Mucosa of rectum (tissue), 2 donors: ENCODE results near the gene SPON2.
A peak's percentile ranks its signal among the peaks of the same experiment; 100 is the strongest.

ENCODE experiments used
- H3K27ac ChIP-seq, 2 donors: one replicate each; pipeline ENCODE4 v1.7.0; 2013; ENCODE audit warnings: inconsistent platforms in 2 of 2, low read depth in 2 of 2, low read length in 2 of 2
- H3K27me3 ChIP-seq, 2 donors: one replicate each; pipeline ENCODE4 v1.7.0; 2013; ENCODE audit warnings: low read length in 2 of 2; ENCODE audit not compliant: control insufficient read depth in 2 of 2, insufficient read depth in 2 of 2
- H3K36me3 ChIP-seq, 2 donors: one replicate each; pipeline ENCODE4 v1.7.0; 2013; ENCODE audit warnings: low read length in 2 of 2; ENCODE audit not compliant: control insufficient read depth in 2 of 2, insufficient read depth in 2 of 2
- H3K4me1 ChIP-seq, 2 donors: one replicate each; pipeline ENCODE4 v1.7.0; 2013; ENCODE audit warnings: low read length in 2 of 2, mild to moderate bottlenecking in 1 of 2; ENCODE audit not compliant: control insufficient read depth in 2 of 2, insufficient read depth in 2 of 2
- H3K4me3 ChIP-seq, 2 donors: one replicate each; pipeline ENCODE4 v1.7.0; 2013; ENCODE audit warnings: low read length in 2 of 2
- H3K9ac ChIP-seq, 2 donors: one replicate each; pipeline ENCODE4 v1.7.0; 2013; ENCODE audit warnings: low read length in 2 of 2, low read depth in 1 of 2, mild to moderate bottlenecking in 1 of 2
- H3K9me3 ChIP-seq, 2 donors: one replicate each; pipeline ENCODE4 v1.7.0; 2013; ENCODE audit warnings: low read length in 2 of 2; ENCODE audit not compliant: control insufficient read depth in 2 of 2
- donor health status: healthy.
- donor health status: Normal muscosa, but diverticular disease.

Gene SPON2

GRCh38 chr4:1195109-1195671 is 22.8 kb upstream of the SPON2 start:
- Histone ChIP-seq H3K4me1 (peaks cover 20% of the 10 kb centered on the region in 2 donors), H3K4me3 (no peak overlapping the region), H3K9ac (no peak overlapping the region)

GRCh38 chr4:1194010-1194900 is 21.9 kb upstream of the SPON2 start:
- Histone ChIP-seq H3K9ac (peak overlapping the region in 1 of 2 donors; percentile 59), H3K4me1 (peaks cover 20% of the 10 kb centered on the region in 2 donors), H3K27ac (peak overlapping the region; percentile 68 to 71), H3K36me3 (peaks cover 5 to 6% of the 10 kb centered on the region in 2 donors), H3K27me3 (no peaks in the 10 kb centered on the region), H3K4me3 (peak overlapping the region in 1 of 2 donors; percentile 23), H3K9me3 (no peaks in the 10 kb centered on the region)

More at GRCh38 chr4:1195109-1195671, 22.8 kb upstream of the SPON2 start:
- Histone ChIP-seq H3K27me3 (no peaks in the 10 kb centered on the region), H3K27ac (peak overlapping the region in 1 of 2 donors; percentile 7), H3K36me3 (peaks cover 5 to 6% of the 10 kb centered on the region in 2 donors), H3K9me3 (no peaks in the 10 kb centered on the region)

GRCh38 chr4:1193206-1194009 is 21.0 kb upstream of the SPON2 start:
- H3K4me1 ChIP-seq, result peaks cover 20% of the 10 kb centered on the region in 2 donors
- H3K9ac ChIP-seq, result peak overlapping the region in 1 of 2 donors; percentile 59
- no peaks in the 10 kb centered on the region for H3K9me3 ChIP-seq
- H3K36me3 ChIP-seq, result peaks cover 5 to 6% of the 10 kb centered on the region in 2 donors
- no peaks in the 10 kb centered on the region for H3K27me3 ChIP-seq
- no peak overlapping the region for H3K4me3 ChIP-seq
- H3K27ac ChIP-seq, result peak overlapping the region; percentile 77 to 84

GRCh38 chr4:1192493-1193205 is 20.3 kb upstream of the SPON2 start:
- no peaks in the 10 kb centered on the region for H3K27me3 ChIP-seq

GRCh38 chr4:1192091-1192492 is 19.7 kb upstream of the SPON2 start:
- Histone ChIP-seq H3K27ac (peak overlapping the region; percentile 77 to 84), H3K9me3 (no peaks in the 10 kb centered on the region), H3K4me3 (peak overlapping the region in 1 of 2 donors; percentile 20), H3K36me3 (peaks cover 5 to 6% of the 10 kb centered on the region in 2 donors), H3K27me3 (no peaks in the 10 kb centered on the region), H3K9ac (peak overlapping the region; percentile 17 to 50), H3K4me1 (peaks cover 20% of the 10 kb centered on the region in 2 donors)

More at GRCh38 chr4:1192493-1193205, 20.3 kb upstream of the SPON2 start:
- Histone ChIP-seq H3K4me1 (peaks cover 20% of the 10 kb centered on the region in 2 donors), H3K27ac (peak overlapping the region; percentile 77 to 84), H3K9ac (peak overlapping the region; percentile 17 to 50), H3K4me3 (no peak overlapping the region), H3K9me3 (no peaks in the 10 kb centered on the region), H3K36me3 (peaks cover 5 to 6% of the 10 kb centered on the region in 2 donors)

- Histone ChIP-seq H3K4me1 (peaks cover 20% of the 10 kb centered on the region in 2 donors), H3K9ac (peak overlapping the region in 1 of 2 donors; percentile 50), H3K27me3 (no peaks in the 10 kb centered on the region), H3K9me3 (no peaks in the 10 kb centered on the region), H3K4me3 (no peak overlapping the region), H3K27ac (peak overlapping the region; percentile 77 to 84), H3K36me3 (peaks cover 1 to 3% of the 10 kb centered on the region in 2 donors)
These were observed 19.2 kb upstream of the SPON2 start for GRCh38 chr4:1191621-1192020.

- no peaks in the 10 kb centered on the region for H3K9me3 ChIP-seq
- H3K9ac ChIP-seq, result peak overlapping the region in 1 of 2 donors; percentile 21
- no peaks in the 10 kb centered on the region for H3K27me3 ChIP-seq
- H3K4me1 ChIP-seq, result peaks cover 12 to 13% of the 10 kb centered on the region in 2 donors
- H3K4me3 ChIP-seq, result no peak overlapping the region
- H3K27ac ChIP-seq, result no peak overlapping the region
- H3K36me3 ChIP-seq, result no peaks in the 10 kb centered on the region
These were observed 14.8 kb upstream of the SPON2 start for GRCh38 chr4:1187182-1187581.

- H3K36me3 ChIP-seq, result no peaks in the 10 kb centered on the region
- peak overlapping the region; percentile 7 to 13 for H3K27ac ChIP-seq
- H3K4me3 ChIP-seq, result peak overlapping the region in 1 of 2 donors; percentile 35
- peaks cover 0 to 8% of the 10 kb centered on the region in 2 donors for H3K9me3 ChIP-seq
- no peak overlapping the region for H3K9ac ChIP-seq
- no peaks in the 10 kb centered on the region for H3K27me3 ChIP-seq
- peaks cover 4 to 5% of the 10 kb centered on the region in 2 donors for H3K4me1 ChIP-seq
These were observed 11.8 kb upstream of the SPON2 start for GRCh38 chr4:1183985-1184773.

GRCh38 chr4:1182313-1182712 is 9.9 kb upstream of the SPON2 start:
- H3K36me3 ChIP-seq, result no peaks in the 10 kb centered on the region
- H3K9me3 ChIP-seq, result peaks cover 0 to 8% of the 10 kb centered on the region in 2 donors
- H3K4me3 ChIP-seq, result no peak overlapping the region
- peaks cover 8 to 12% of the 10 kb centered on the region in 2 donors for H3K4me1 ChIP-seq
- H3K9ac ChIP-seq, result no peak overlapping the region
- H3K27me3 ChIP-seq, result no peaks in the 10 kb centered on the region
- no peak overlapping the region for H3K27ac ChIP-seq
